Globus pallidus (tissue), 1 donor: ENCODE results near the gene MTERF1.

ENCODE experiments used
- DNase-seq: peaks from one replicate; pipeline ENCODE4 v3.0.0-alpha.2; 2015; ENCODE audit warnings: low spot score

MTERF1 gene

DNA sequence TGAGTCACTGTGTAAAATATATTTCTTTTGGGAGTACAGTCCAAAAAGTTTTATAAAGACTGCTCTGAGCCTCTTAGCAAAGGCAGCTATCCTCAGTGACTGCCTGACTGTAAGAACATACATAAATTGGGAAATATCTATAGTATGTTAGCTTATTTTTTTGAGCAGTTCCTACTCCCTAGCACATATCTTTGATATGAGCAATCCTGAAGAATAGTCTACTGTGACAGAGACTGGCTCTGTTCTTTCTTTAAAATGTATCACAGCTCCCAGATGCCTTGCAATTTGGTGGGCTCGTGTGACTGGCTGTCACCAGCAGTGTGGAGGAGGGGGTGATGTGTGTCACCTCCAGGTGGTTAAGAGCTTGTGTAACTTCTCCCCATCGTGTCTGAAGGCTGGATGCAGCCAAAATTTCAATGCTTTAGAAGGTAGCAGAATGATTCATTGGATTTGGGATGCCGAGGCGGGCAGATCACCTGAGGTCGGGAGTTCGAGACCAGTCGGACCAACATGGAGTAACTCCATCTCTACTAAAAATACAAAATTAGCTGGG is 47.9 kb downstream of the MTERF1 start:
- DNase-seq: no peak

DNA sequence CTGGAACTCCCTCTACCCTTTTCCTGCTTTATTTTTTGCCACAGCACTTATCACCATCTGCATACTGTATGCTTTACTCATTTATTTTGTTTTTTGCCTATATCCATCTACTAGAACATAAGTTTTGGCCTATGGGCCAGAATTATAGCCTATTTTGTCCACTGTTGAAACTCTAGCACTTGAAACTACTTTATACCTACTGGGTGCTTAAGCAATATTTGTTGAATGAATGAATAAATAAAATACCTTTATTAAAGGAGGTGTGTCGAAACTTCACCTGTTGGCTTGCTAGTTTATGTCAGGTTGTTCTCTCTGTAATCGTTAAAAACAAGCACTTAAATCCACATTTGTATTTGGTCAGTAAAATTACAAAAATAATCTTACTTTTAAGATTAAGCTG is 53.3 kb downstream of the MTERF1 start:
- DNase-seq: no peak

DNA sequence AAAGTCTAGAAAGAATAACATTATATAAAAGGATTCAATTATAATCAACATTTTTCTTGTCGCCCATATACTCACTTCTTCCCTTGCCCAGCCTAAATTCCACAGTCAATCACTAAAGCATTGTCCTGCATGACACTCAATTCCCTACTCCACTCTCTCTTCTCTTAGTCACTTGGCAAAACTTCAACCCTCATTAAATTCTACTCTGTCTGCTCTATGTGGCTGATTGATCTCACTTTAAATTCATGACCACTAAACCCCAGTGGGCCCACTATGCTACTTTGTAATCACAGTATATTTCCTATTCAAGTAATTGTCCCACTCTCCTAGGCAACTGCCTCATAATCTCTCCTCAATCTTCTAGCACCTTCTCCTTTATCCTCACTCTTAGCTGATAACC is 54.1 kb downstream of the MTERF1 start:
- DNase-seq: no peak

DNA sequence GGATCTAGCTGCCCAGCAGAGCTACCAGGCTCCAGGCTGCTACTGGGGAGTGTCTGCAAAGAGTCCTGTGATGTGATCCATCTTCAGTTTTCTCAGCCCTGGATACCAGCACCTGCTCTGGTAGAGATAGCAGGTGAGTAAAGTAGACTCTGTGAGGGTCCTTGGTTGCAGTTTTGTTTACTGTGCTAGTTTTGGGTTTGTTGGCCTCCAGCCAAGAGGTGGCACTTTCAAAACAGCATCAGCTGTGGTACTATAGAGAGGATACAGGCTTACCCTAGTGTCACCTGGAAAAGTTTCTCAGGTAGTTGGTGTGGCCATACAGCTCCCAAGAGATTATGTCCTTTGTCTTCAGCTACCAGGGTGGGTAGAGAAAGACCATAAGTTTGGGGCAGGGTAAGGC is 56.3 kb downstream of the MTERF1 start:
- DNase-seq: no peak
